IMR-90 (cell line): ENCODE data around the gene SMYD2.

Source experiments
- CHD1 ChIP-seq: IDR thresholded peaks from 2 replicates; pipeline ENCODE4 v1.6.1; 2012; ENCODE audit warnings: low read depth, low read length, improper control_type of control experiment
- MXI1 ChIP-seq: IDR thresholded peaks from 2 replicates; pipeline ENCODE4 v1.6.1; 2012; ENCODE audit warnings: low read depth, mild to moderate bottlenecking, low read length, moderate library complexity, borderline replicate concordance
- NFE2L2 ChIP-seq: fragments of 150-350 bp; IDR thresholded peaks from 2 replicates; pipeline ENCODE4 v1.6.1; 2016; ENCODE audit warnings: low read depth, mild to moderate bottlenecking, low read length
- POLR2A ChIP-seq: IDR thresholded peaks from 2 replicates; pipeline ENCODE4 v1.6.1; 2012; ENCODE audit warnings: mild to moderate bottlenecking, low read depth, low read length
- TF ChIP-seq, protein P1 (sequence below): conservative IDR thresholded peaks from 2 replicates; pipeline ENCODE4 v1.5.1; 2012; ENCODE audit warnings: mild to moderate bottlenecking, low read depth, low read length, improper control_type of control experiment
- TF ChIP-seq, protein P2 (sequence below): fragments of 150-350 bp; IDR thresholded peaks from 2 replicates; pipeline ENCODE4 v1.6.1; 2017; ENCODE audit warnings: mild to moderate bottlenecking, antibody characterized with exemption, low read length, low read depth

GRCh38 chr1:214380396-214380795 is 99.4 kb downstream of the SMYD2 start:
- no peak for TF ChIP-seq POLR2A
- TF ChIP-seq, protein P1, sequence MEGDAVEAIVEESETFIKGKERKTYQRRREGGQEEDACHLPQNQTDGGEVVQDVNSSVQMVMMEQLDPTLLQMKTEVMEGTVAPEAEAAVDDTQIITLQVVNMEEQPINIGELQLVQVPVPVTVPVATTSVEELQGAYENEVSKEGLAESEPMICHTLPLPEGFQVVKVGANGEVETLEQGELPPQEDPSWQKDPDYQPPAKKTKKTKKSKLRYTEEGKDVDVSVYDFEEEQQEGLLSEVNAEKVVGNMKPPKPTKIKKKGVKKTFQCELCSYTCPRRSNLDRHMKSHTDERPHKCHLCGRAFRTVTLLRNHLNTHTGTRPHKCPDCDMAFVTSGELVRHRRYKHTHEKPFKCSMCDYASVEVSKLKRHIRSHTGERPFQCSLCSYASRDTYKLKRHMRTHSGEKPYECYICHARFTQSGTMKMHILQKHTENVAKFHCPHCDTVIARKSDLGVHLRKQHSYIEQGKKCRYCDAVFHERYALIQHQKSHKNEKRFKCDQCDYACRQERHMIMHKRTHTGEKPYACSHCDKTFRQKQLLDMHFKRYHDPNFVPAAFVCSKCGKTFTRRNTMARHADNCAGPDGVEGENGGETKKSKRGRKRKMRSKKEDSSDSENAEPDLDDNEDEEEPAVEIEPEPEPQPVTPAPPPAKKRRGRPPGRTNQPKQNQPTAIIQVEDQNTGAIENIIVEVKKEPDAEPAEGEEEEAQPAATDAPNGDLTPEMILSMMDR: no peak
- no peak for TF ChIP-seq MXI1
- no peak for TF ChIP-seq NFE2L2
- no peak for TF ChIP-seq CHD1
- TF ChIP-seq, protein P2, sequence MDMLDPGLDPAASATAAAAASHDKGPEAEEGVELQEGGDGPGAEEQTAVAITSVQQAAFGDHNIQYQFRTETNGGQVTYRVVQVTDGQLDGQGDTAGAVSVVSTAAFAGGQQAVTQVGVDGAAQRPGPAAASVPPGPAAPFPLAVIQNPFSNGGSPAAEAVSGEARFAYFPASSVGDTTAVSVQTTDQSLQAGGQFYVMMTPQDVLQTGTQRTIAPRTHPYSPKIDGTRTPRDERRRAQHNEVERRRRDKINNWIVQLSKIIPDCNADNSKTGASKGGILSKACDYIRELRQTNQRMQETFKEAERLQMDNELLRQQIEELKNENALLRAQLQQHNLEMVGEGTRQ: no peak
